HEK293 (cell line): Measurements from ENCODE around the gene LIMA1.

Experiments
- BCL11A ChIP-seq: fragments of 450-650 bp; formaldehyde crosslinking; IDR thresholded peaks from 2 replicates; pipeline ENCODE4 v1.5.1; 2016; ENCODE audit warnings: low read depth, missing biosample characterization, missing genetic modification characterization
- BCL6B ChIP-seq: fragments of 450-650 bp; formaldehyde crosslinking; IDR thresholded peaks from 2 replicates; pipeline ENCODE4 v1.5.1; 2017; ENCODE audit warnings: missing biosample characterization, missing genetic modification characterization
- FEZF1 ChIP-seq: fragments of 450-650 bp; formaldehyde crosslinking; IDR thresholded peaks from 2 replicates; pipeline ENCODE4 v1.5.1; 2016; ENCODE audit warnings: missing biosample characterization, missing genetic modification characterization
- HIC1 ChIP-seq: fragments of 450-650 bp; formaldehyde crosslinking; IDR thresholded peaks from 2 replicates; pipeline ENCODE4 v1.5.1; 2016; ENCODE audit warnings: missing biosample characterization, missing genetic modification characterization
- PRDM10 ChIP-seq: fragments of 450-650 bp; formaldehyde crosslinking; IDR thresholded peaks from 2 replicates; pipeline ENCODE4 v1.5.1; 2016; ENCODE audit warnings: missing biosample characterization, missing genetic modification characterization
- REST ChIP-seq: fragments of 450-650 bp; formaldehyde crosslinking; IDR thresholded peaks from 2 replicates; pipeline ENCODE4 v1.5.1; 2016; ENCODE audit warnings: missing biosample characterization, missing genetic modification characterization
- SALL2 ChIP-seq: fragments of 450-650 bp; formaldehyde crosslinking; IDR thresholded peaks from 2 replicates; pipeline ENCODE4 v1.5.0; 2017; ENCODE audit warnings: missing biosample characterization, mild to moderate bottlenecking, missing genetic modification characterization, borderline replicate concordance
- ZBTB44 ChIP-seq: fragments of 450-650 bp; IDR thresholded peaks from 2 replicates; pipeline ENCODE4 v1.5.1; 2018; ENCODE audit warnings: missing biosample characterization, mild to moderate bottlenecking, missing genetic modification characterization
- ZBTB6 ChIP-seq: fragments of 450-650 bp; formaldehyde crosslinking; IDR thresholded peaks from 2 replicates; pipeline ENCODE4 v1.5.1; 2017; ENCODE audit warnings: missing biosample characterization, missing genetic modification characterization
- ZEB2 ChIP-seq: fragments of 450-650 bp; formaldehyde crosslinking; IDR thresholded peaks from 2 replicates; pipeline ENCODE4 v1.5.1; 2016; ENCODE audit warnings: missing biosample characterization, missing genetic modification characterization
- ZNF23 ChIP-seq: fragments of 450-650 bp; formaldehyde crosslinking; IDR thresholded peaks from 2 replicates; pipeline ENCODE4 v1.5.1; 2016; ENCODE audit warnings: missing biosample characterization, missing genetic modification characterization, borderline replicate concordance
- ZNF24 ChIP-seq: fragments of 450-650 bp; formaldehyde crosslinking; IDR thresholded peaks from 2 replicates; pipeline ENCODE4 v1.5.1; 2016; ENCODE audit warnings: missing biosample characterization, missing genetic modification characterization
- ZNF292 ChIP-seq: fragments of 450-650 bp; formaldehyde crosslinking; IDR thresholded peaks from 2 replicates; pipeline ENCODE4 v1.5.1; 2016; ENCODE audit warnings: low read depth, missing biosample characterization, missing genetic modification characterization, borderline replicate concordance
- ZNF324 ChIP-seq: fragments of 450-650 bp; formaldehyde crosslinking; IDR thresholded peaks from 2 replicates; pipeline ENCODE4 v1.5.1; 2016; ENCODE audit warnings: missing biosample characterization, missing genetic modification characterization
- ZNF350 ChIP-seq: fragments of 450-650 bp; formaldehyde crosslinking; IDR thresholded peaks from 2 replicates; pipeline ENCODE4 v1.5.0; 2017; ENCODE audit warnings: missing biosample characterization, mild to moderate bottlenecking, missing genetic modification characterization
- ZNF433 ChIP-seq: fragments of 450-650 bp; formaldehyde crosslinking; IDR thresholded peaks from 2 replicates; pipeline ENCODE4 v1.5.1; 2016; ENCODE audit warnings: missing biosample characterization, missing genetic modification characterization, low read depth
- ZNF488 ChIP-seq: fragments of 450-650 bp; formaldehyde crosslinking; IDR thresholded peaks from 2 replicates; pipeline ENCODE4 v1.5.1; 2016; ENCODE audit warnings: missing biosample characterization, missing genetic modification characterization
- ZNF548 ChIP-seq: fragments of 450-650 bp; formaldehyde crosslinking; IDR thresholded peaks from 2 replicates; pipeline ENCODE4 v1.5.1; 2016; ENCODE audit warnings: missing biosample characterization, missing genetic modification characterization
- ZNF549 ChIP-seq: fragments of 450-650 bp; IDR thresholded peaks from 2 replicates; pipeline ENCODE4 v1.5.1; 2018; ENCODE audit warnings: missing biosample characterization, missing genetic modification characterization, mild to moderate bottlenecking, inconsistent platforms, moderate library complexity
- ZNF626 ChIP-seq: fragments of 450-650 bp; sonication (Bioruptor Pico); formaldehyde crosslinking; IDR thresholded peaks from 2 replicates; pipeline ENCODE4 v1.5.1; 2018; ENCODE audit warnings: missing biosample characterization, missing genetic modification characterization, inconsistent platforms
- ZNF654 ChIP-seq: fragments of 450-650 bp; formaldehyde crosslinking; IDR thresholded peaks from 2 replicates; pipeline ENCODE4 v1.5.1; 2016; ENCODE audit warnings: low read depth, missing biosample characterization, missing genetic modification characterization
- ZNF830 ChIP-seq: fragments of 450-650 bp; IDR thresholded peaks from 2 replicates; pipeline ENCODE4 v1.5.0; 2018; ENCODE audit warnings: missing biosample characterization, missing genetic modification characterization, low read depth, mild to moderate bottlenecking, moderate library complexity

LIMA1 gene

GRCh38 chr12:50246873-50247612 is 36.3 kb downstream of the LIMA1 start (continued):
- TF ChIP-seq PRDM10 (tag by site-specific recombination) (peak; percentile 97), ZNF433 (tag by site-specific recombination) (no peak), ZNF24 (tag by site-specific recombination) (peak; percentile 98), ZNF292 (tag by site-specific recombination) (no peak), BCL11A (peak; percentile 90; the same call in 1 of the 2 replicates), SALL2 (tag by site-specific recombination) (no peak), ZEB2 (tag by site-specific recombination) (peak; percentile 93; the same call in 1 of the 2 replicates), HIC1 (tag by site-specific recombination) (peak; percentile 83; the same call in 1 of the 2 replicates), ZNF350 (tag by site-specific recombination) (peak; percentile 98), ZNF626 (tag by site-specific recombination) (no peak), ZNF830 (tag by site-specific recombination) (no peak), FEZF1 (tag by site-specific recombination) (peak; percentile 81), ZNF23 (no peak), ZNF548 (tag by site-specific recombination) (no peak), ZNF488 (tag by site-specific recombination) (no peak), ZNF324 (tag by site-specific recombination) (peak; percentile 72; the same call in 1 of the 2 replicates), ZBTB44 (tag by site-specific recombination) (no peak), BCL6B (tag by site-specific recombination) (no peak), ZNF654 (tag by site-specific recombination) (no peak), REST (tag by site-specific recombination) (no peak), ZBTB6 (tag by site-specific recombination) (no peak), ZNF549 (tag by site-specific recombination) (no peak)
